ENCODE measurements around the gene SLC7A14. TPM values are rescaled to one million over a fixed set of nuclear protein-coding genes. Genes with fewer than 3 reads are reported as not detected.

SLC7A14 gene
- total RNA-seq, 1 donor from 2014 or later: not detected

DNA sequence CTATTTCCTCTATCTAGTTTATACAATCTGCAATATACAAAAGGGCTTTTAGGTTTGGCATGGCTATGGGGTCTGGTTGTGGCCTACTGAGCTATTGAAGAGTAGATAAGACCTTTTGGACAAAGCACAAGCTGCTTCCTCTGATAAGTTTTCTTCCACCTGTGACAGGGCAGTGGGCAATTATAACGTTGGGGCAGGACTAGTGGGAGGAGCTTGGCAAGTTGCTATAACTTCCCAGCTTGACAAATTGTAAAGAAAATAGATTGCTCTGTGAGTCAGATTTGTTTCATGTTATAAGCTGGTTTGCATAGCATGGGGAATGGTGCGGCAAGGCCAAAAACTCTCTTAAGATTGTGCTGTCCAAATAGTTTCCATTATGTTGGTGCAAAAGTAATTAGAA lies 64.9 kb downstream of the SLC7A14 start:
- H3K4me3 Mint-ChIP-seq: no peak overlapping the region
- no peaks in the 10 kb centered on the region for H3K36me3 Mint-ChIP-seq
- no peaks in the 10 kb centered on the region for H3K9me3 Mint-ChIP-seq
- H3K27me3 ChIP-seq: no peaks in the 10 kb centered on the region
- H3K36me3 ChIP-seq: no peaks in the 10 kb centered on the region
- H3K4me2 ChIP-seq: no peak overlapping the region
- no peak overlapping the region for H3K27ac ChIP-seq
- no peaks in the 10 kb centered on the region for H3F3A ChIP-seq (ENCODE audit: low read depth)
- no peaks in the 10 kb centered on the region for H3K4me1 ChIP-seq
- H3K4me1 Mint-ChIP-seq: peaks cover 12% of the 10 kb centered on the region
- H3K9ac ChIP-seq: no peak overlapping the region
- no peaks in the 10 kb centered on the region for H3K79me2 ChIP-seq (ENCODE audit: low read depth)
- no peak overlapping the region for H3K27ac Mint-ChIP-seq
- H3K4me3 ChIP-seq: no peak overlapping the region
- no peaks in the 10 kb centered on the region for H3K27me3 Mint-ChIP-seq (ENCODE audit: insufficient read depth, low read depth)
- no peak for DNase-seq (ENCODE audit: low spot score)
- H3K9me3 ChIP-seq (ENCODE audit: low read depth): no peaks in the 10 kb centered on the region
- no peaks in the 10 kb centered on the region for H4K20me1 ChIP-seq (ENCODE audit: low read depth)
- no peak overlapping the region for H2AFZ ChIP-seq (replicated peaks)
- TF ChIP-seq, protein P1, sequence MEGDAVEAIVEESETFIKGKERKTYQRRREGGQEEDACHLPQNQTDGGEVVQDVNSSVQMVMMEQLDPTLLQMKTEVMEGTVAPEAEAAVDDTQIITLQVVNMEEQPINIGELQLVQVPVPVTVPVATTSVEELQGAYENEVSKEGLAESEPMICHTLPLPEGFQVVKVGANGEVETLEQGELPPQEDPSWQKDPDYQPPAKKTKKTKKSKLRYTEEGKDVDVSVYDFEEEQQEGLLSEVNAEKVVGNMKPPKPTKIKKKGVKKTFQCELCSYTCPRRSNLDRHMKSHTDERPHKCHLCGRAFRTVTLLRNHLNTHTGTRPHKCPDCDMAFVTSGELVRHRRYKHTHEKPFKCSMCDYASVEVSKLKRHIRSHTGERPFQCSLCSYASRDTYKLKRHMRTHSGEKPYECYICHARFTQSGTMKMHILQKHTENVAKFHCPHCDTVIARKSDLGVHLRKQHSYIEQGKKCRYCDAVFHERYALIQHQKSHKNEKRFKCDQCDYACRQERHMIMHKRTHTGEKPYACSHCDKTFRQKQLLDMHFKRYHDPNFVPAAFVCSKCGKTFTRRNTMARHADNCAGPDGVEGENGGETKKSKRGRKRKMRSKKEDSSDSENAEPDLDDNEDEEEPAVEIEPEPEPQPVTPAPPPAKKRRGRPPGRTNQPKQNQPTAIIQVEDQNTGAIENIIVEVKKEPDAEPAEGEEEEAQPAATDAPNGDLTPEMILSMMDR (IDR thresholded peaks at IDR 0.05): no peak
- TF ChIP-seq EZH2 (IDR thresholded peaks at IDR 0.05): no peak
- no peak for TF ChIP-seq EZH2phosphoT487 (IDR thresholded peaks at IDR 0.05)

DNA sequence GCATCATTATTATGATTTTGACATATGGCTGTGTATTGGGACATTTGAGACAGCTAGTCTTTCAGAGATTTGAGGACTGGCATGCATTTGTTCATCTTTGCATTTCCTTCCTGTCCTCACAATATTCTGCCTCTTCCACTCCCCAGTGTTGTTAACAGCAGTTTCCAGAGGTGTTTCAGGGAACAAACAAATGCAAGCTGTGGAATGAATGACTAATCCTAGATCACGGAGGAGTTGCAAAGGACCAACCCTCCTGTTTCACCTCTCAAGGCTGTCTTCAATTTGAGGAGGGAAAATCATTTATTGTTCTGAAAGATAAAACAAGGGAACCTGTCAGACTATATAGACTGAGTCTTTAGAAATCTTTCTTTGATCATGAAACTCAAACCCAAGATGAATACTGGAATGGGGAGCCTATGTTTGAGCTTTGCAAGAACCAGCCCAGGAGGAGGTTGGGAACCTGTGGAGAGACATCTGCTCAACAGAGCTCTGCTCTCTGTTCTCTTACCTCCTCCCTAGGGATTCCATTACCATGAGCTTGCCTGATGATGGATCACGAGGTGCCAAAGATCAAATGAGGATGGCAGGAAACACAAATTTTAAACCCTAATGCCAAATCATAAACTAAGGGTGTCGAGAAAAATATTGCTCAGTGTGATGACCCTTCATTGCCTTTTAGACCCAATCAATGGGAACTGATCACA lies 68.5 kb downstream of the SLC7A14 start:
- DNase-seq (ENCODE audit: low spot score): no peak
- Mint-ChIP-seq H3K36me3 (no peaks in the 10 kb centered on the region), H3K4me3 (no peak overlapping the region), H3K27ac (no peak overlapping the region), H3K9me3 (no peaks in the 10 kb centered on the region), H3K4me1 (peaks cover 12% of the 10 kb centered on the region), H3K27me3 (ENCODE audit: insufficient read depth, low read depth) (no peaks in the 10 kb centered on the region)
- no peaks in the 10 kb centered on the region for H3K36me3 ChIP-seq
- H4K20me1 ChIP-seq (ENCODE audit: low read depth): no peaks in the 10 kb centered on the region
- no peaks in the 10 kb centered on the region for H3F3A ChIP-seq (ENCODE audit: low read depth)
- no peaks in the 10 kb centered on the region for H3K4me1 ChIP-seq
- H3K9me3 ChIP-seq (ENCODE audit: low read depth): no peaks in the 10 kb centered on the region
- no peak overlapping the region for H2AFZ ChIP-seq (replicated peaks)
- no peak overlapping the region for H3K4me2 ChIP-seq
- no peaks in the 10 kb centered on the region for H3K27me3 ChIP-seq
- H3K4me3 ChIP-seq: no peak overlapping the region
- H3K9ac ChIP-seq: no peak overlapping the region
- TF ChIP-seq, protein P1 (IDR thresholded peaks at IDR 0.05): no peak
- no peak for TF ChIP-seq EZH2 (IDR thresholded peaks at IDR 0.05)
- TF ChIP-seq EZH2phosphoT487 (IDR thresholded peaks at IDR 0.05): no peak
- no peak overlapping the region for H3K27ac ChIP-seq
- no peaks in the 10 kb centered on the region for H3K79me2 ChIP-seq (ENCODE audit: low read depth)

DNA sequence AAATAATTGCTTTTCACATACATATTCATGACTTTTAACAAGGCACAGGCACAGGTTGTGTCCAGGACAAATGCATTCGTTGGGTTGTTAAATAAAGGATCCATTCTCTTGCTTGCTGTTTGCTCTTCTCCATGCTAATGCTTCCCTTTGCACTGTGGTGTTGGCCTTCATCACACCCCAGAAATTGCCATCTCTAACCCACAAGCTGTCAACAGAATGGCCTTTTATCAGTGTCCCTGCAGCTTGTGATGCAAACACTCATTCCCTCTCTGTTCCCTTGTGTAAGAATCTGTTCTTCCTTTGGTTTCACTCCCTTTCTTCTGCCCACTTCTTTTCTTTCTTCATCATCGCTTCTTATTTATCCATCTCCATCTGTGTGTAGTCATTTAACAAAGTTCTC lies 72.2 kb downstream of the SLC7A14 start:
- Mint-ChIP-seq H3K4me1 (peaks cover 7% of the 10 kb centered on the region), H3K27ac (no peak overlapping the region), H3K9me3 (no peaks in the 10 kb centered on the region), H3K36me3 (no peaks in the 10 kb centered on the region), H3K4me3 (no peak overlapping the region), H3K27me3 (ENCODE audit: insufficient read depth, low read depth) (no peaks in the 10 kb centered on the region)
- no peaks in the 10 kb centered on the region for H3F3A ChIP-seq (ENCODE audit: low read depth)
- H4K20me1 ChIP-seq (ENCODE audit: low read depth): no peaks in the 10 kb centered on the region
- H3K27me3 ChIP-seq: no peaks in the 10 kb centered on the region
- H3K4me1 ChIP-seq: no peaks in the 10 kb centered on the region
- no peak overlapping the region for H3K9ac ChIP-seq
- H3K27ac ChIP-seq: no peak overlapping the region
- H3K79me2 ChIP-seq (ENCODE audit: low read depth): no peaks in the 10 kb centered on the region
- no peaks in the 10 kb centered on the region for H3K9me3 ChIP-seq (ENCODE audit: low read depth)
- TF ChIP-seq EZH2 (IDR thresholded peaks at IDR 0.05) (no peak), EZH2phosphoT487 (IDR thresholded peaks at IDR 0.05) (no peak)
- TF ChIP-seq, protein P1 (IDR thresholded peaks at IDR 0.05): no peak
- H3K36me3 ChIP-seq: no peaks in the 10 kb centered on the region
- no peak overlapping the region for H2AFZ ChIP-seq (replicated peaks)
- no peak overlapping the region for H3K4me3 ChIP-seq
- no peak overlapping the region for H3K4me2 ChIP-seq
- DNase-seq (ENCODE audit: low spot score): no peak

Data from neural progenitor cell (in vitro differentiated cells).